ENCODE results near the gene SLC22A1.
"Not testable (repeated sequence)": the region's sequence is repeated elsewhere in the genome, so short reads cannot be mapped to it uniquely, and the experiment has no call there.

Gene SLC22A1

DNA sequence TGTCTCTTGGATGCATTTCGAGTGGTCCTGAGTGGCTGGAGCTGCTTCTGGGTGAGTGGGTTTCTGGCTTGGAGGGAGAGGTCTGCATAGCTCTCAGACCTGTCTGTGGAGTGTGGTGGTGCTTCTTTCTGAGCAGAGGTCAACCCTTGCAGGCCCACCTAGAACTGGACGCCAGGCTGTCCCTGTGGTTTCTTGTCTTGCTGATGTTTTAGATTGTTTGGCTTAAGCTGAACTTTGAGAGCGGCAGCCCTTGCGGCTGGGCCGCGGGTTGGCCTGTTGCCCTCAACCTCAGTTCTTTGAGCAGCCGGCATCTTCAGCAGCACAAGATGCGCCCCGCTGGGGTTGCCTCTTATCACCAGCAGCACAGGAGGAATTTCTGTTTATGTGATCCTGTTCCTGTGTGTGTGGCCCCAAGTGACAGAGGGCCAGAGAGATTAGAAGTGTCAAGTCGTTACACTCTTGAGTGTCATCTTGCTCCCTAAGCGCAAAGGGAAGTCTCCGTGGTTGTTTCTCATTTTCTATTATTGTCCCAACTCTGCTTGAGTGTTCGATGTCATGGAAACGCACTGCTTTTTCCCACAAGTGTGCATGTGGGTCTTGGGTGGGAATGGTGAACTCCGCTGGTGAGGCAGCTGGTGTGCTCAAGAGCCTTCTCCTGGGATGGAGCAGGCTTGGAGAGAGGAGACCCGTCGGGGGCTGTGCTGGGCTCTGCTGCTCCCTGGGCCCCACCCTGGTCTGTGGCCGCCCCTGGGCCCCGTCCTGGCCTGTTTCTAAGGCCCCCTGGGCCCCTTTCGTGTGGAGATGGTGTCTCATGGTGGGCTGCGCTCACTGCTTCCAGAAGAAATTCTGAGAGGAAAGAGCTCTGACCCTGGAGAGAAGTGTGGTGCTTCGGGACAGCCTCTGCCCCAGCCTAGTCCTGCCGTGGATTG, 20.1 kb upstream of the SLC22A1 start:
- peaks cover 65% of the 10 kb centered on the region for H3K36me3 Mint-ChIP-seq (ENCODE audit: insufficient read depth)

DNA sequence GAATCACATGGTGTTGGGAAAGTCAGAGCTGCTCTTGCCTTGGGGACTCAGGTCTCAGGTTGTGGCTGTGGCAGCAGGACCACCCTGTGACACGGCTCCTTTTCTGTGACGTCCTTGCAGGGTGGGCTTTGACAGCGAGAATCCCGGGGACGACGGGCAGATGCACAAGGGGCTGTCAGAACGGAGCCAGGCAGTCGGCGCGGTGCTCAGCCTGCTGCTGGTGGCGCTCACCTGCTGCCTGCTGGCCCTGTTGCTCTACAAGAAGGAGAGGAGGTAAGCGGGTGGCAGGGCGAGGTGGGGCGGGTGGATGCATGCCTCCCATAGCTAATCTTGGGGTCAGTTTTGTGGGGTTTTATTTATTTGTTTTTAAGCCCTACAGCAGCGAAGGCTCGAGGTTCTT, 19.2 kb upstream of the SLC22A1 start:
- DNase-seq (ENCODE audit: low spot score in 2 of 2) (no peak), ATAC-seq (replicated peaks; ENCODE audit: extremely low read depth, poor library complexity, severe bottlenecking) (no peak)
- no peak overlapping the region for H3K27ac Mint-ChIP-seq (ENCODE audit: low read depth)
- H3K4me1 Mint-ChIP-seq, result peaks cover 9% of the 10 kb centered on the region
- H3K27me3 Mint-ChIP-seq, result no peaks in the 10 kb centered on the region
- H3K4me3 Mint-ChIP-seq, result no peak overlapping the region
- peaks cover 68% of the 10 kb centered on the region for H3K36me3 Mint-ChIP-seq (ENCODE audit: insufficient read depth)
- H3K9me3 Mint-ChIP-seq, result no peaks in the 10 kb centered on the region

More for the DNA sequence above, 20.1 kb upstream of the SLC22A1 start:
- H3K4me1 Mint-ChIP-seq, result peaks cover 7% of the 10 kb centered on the region
- no peaks in the 10 kb centered on the region for H3K27me3 Mint-ChIP-seq
- no peak overlapping the region for H3K4me3 Mint-ChIP-seq
- ATAC-seq (replicated peaks; ENCODE audit: extremely low read depth, poor library complexity, severe bottlenecking) (no peak), DNase-seq (ENCODE audit: low spot score in 2 of 2) (no peak)
- no peaks in the 10 kb centered on the region for H3K9me3 Mint-ChIP-seq
- H3K27ac Mint-ChIP-seq (ENCODE audit: low read depth), result no peak overlapping the region

DNA sequence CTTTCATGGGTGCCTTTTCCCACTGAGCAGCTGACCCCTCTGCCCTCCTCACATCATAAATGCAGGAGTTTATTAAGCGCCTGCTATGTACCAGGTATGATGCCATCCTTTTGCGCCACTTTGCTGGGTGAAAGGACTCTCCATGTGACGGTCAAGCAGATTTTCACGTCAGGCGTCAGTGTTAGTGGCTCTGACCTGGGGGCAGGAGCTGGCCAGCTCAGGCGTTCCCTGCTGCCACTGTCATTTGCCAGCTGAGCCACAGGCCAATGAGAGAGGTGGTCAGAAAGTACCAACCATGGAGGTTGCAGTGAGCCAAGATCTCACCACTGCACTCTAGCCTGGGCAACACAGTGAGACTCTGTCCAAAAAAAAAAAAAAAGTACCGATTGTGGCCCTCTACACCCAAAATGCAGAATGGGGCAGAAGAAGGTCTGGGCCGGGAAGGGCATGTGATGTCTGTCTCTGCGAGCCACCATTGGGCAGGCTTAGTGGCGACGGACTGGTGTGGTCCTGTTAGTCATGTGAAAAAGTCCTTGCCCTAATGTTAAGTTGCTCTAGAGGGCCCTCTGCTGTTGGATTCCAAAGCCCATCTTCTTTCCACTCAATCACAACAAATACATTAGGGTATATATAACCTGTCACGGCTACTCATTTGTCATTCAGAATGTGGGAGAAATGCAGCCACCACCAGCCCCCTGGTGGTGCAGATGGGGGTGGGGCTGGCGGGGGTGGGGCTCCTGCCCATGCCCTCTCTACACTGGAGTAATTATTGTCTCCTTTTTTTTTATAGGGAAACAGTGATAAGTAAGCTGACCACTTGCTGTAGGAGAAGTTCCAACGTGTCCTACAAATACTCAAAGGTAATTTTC, 18.4 kb upstream of the SLC22A1 start:
- Mint-ChIP-seq H3K4me3 (no peak overlapping the region), H3K36me3 (ENCODE audit: insufficient read depth) (peaks cover 62% of the 10 kb centered on the region), H3K27me3 (no peaks in the 10 kb centered on the region), H3K27ac (ENCODE audit: low read depth) (no peak overlapping the region), H3K4me1 (peaks cover 16% of the 10 kb centered on the region), H3K9me3 (no peaks in the 10 kb centered on the region)
- no peak for ATAC-seq (replicated peaks; ENCODE audit: extremely low read depth, poor library complexity, severe bottlenecking)
- DNase-seq (ENCODE audit: low spot score in 2 of 2), result no peak

DNA sequence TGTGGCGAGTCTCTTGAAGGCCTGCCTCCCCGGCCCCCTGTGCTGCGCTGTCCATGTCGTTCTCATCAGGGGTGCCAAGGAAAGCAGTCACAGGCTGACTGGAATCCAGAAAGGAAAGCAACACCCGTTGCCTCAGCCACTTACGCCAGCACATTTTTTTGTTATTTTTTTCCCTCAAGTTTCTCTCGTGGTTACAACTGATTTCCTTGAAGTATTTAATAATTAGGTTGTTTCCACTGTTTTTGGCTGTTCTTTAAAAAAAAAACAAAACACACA, 17.9 kb upstream of the SLC22A1 start:
- Mint-ChIP-seq H3K36me3 (ENCODE audit: insufficient read depth) (peaks cover 57% of the 10 kb centered on the region), H3K4me1 (peaks cover 19% of the 10 kb centered on the region), H3K4me3 (no peak overlapping the region), H3K27ac (ENCODE audit: low read depth) (no peak overlapping the region), H3K9me3 (no peaks in the 10 kb centered on the region), H3K27me3 (no peaks in the 10 kb centered on the region)
- no peak for ATAC-seq (replicated peaks; ENCODE audit: extremely low read depth, poor library complexity, severe bottlenecking)
- no peak for DNase-seq (ENCODE audit: low spot score in 2 of 2)

DNA sequence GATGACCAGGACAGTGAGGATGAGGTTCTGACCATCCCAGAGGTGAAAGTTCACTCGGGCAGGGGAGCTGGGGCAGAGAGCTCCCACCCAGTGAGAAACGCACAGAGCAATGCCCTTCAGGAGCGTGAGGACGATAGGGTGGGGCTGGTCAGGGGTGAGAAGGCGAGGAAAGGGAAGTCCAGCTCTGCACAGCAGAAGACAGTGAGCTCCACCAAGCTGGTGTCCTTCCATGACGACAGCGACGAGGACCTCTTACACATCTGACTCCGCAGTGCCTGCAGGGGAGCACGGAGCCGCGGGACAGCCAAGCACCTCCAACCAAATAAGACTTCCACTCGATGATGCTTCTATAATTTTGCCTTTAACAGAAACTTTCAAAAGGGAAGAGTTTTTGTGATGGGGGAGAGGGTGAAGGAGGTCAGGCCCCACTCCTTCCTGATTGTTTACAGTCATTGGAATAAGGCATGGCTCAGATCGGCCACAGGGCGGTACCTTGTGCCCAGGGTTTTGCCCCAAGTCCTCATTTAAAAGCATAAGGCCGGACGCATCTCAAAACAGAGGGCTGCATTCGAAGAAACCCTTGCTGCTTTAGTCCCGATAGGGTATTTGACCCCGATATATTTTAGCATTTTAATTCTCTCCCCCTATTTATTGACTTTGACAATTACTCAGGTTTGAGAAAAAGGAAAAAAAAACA, 16.6 kb upstream of the SLC22A1 start:
- no peak for ATAC-seq (replicated peaks; ENCODE audit: extremely low read depth, poor library complexity, severe bottlenecking)
- H3K27ac Mint-ChIP-seq (ENCODE audit: low read depth), result no peak overlapping the region
- no peak overlapping the region for H3K4me3 Mint-ChIP-seq
- DNase-seq (ENCODE audit: low spot score in 2 of 2), result no peak
- peaks cover 56% of the 10 kb centered on the region for H3K36me3 Mint-ChIP-seq (ENCODE audit: insufficient read depth)
- no peaks in the 10 kb centered on the region for H3K27me3 Mint-ChIP-seq
- peaks cover 22% of the 10 kb centered on the region for H3K4me1 Mint-ChIP-seq
- H3K9me3 Mint-ChIP-seq, result no peaks in the 10 kb centered on the region

DNA sequence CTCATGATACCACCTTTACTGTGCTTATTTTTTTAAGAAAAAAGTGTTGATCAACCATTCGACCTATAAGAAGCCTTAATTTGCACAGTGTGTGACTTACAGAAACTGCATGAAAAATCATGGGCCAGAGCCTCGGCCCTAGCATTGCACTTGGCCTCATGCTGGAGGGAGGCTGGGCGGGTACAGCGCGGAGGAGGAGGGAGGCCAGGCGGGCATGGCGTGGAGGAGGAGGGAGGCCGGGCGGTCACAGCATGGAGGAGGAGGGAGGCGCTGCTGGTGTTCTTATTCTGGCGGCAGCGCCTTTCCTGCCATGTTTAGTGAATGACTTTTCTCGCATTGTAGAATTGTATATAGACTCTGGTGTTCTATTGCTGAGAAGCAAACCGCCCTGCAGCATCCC, 15.6 kb upstream of the SLC22A1 start:
- Mint-ChIP-seq H3K9me3 (no peaks in the 10 kb centered on the region), H3K36me3 (ENCODE audit: insufficient read depth) (peaks cover 55% of the 10 kb centered on the region)
- DNase-seq (ENCODE audit: low spot score in 2 of 2), result no peak

DNA sequence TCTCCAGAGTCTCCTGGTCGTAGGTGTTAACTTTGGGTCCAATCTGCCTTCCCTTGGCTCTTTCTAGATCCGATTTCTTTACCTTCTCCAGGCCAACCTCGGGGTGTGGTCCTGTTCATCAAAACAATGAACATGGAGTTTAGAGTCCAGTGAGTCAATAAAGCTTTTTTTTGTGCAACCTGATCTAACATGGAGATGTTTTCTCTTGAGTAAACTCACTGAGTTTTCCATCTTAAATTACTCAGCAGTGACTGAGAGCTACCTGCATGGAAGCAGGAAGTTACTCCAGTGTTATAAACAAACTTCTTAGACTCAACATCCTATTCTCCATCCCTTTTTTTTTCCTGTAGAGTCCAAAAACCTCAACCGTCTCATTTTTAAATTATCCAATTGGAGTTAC, 14.9 kb upstream of the SLC22A1 start:
- no peak for ATAC-seq (replicated peaks; ENCODE audit: extremely low read depth, poor library complexity, severe bottlenecking)
- no peak overlapping the region for H3K4me3 Mint-ChIP-seq

More for the DNA sequence above, 15.6 kb upstream of the SLC22A1 start:
- ATAC-seq (replicated peaks; ENCODE audit: extremely low read depth, poor library complexity, severe bottlenecking), result no peak
- Mint-ChIP-seq H3K4me3 (no peak overlapping the region), H3K27me3 (no peaks in the 10 kb centered on the region), H3K4me1 (peaks cover 27% of the 10 kb centered on the region), H3K27ac (ENCODE audit: low read depth) (no peak overlapping the region)

DNA sequence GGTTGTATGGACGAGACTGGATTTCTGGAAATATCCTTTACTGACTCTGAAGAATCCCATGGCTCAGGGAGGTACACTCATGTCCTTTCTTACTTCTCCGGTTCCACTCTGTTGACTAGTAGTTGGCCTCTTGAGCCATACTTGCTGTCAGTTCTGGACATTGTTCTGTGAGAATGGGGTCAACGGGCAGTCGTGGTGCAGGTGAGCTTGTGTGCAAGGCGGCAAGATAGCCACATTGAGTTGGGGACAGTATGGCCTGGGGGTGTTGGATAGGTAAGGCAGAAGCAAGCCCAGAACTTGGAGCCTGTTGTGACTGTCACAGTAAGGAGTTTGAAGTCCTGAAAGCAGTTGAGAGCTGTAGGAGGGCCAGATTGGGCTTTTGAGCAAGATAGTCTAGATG, 13.5 kb upstream of the SLC22A1 start:
- Mint-ChIP-seq H3K27ac (ENCODE audit: low read depth) (peak overlapping the region; percentile 77), H3K27me3 (no peaks in the 10 kb centered on the region), H3K4me1 (peaks cover 29% of the 10 kb centered on the region), H3K36me3 (ENCODE audit: insufficient read depth) (peaks cover 46% of the 10 kb centered on the region), H3K9me3 (no peaks in the 10 kb centered on the region), H3K4me3 (no peak overlapping the region)
- DNase-seq (ENCODE audit: low spot score in 2 of 2), result no peak
- ATAC-seq (replicated peaks; ENCODE audit: extremely low read depth, poor library complexity, severe bottlenecking), result no peak

More for the DNA sequence above, 14.9 kb upstream of the SLC22A1 start:
- no peaks in the 10 kb centered on the region for H3K27me3 Mint-ChIP-seq
- no peak for DNase-seq (ENCODE audit: low spot score in 2 of 2)
- peak overlapping the region; percentile 44 for H3K27ac Mint-ChIP-seq (ENCODE audit: low read depth)
- H3K4me1 Mint-ChIP-seq, result peaks cover 29% of the 10 kb centered on the region
- no peaks in the 10 kb centered on the region for H3K9me3 Mint-ChIP-seq
- peaks cover 53% of the 10 kb centered on the region for H3K36me3 Mint-ChIP-seq (ENCODE audit: insufficient read depth)

DNA sequence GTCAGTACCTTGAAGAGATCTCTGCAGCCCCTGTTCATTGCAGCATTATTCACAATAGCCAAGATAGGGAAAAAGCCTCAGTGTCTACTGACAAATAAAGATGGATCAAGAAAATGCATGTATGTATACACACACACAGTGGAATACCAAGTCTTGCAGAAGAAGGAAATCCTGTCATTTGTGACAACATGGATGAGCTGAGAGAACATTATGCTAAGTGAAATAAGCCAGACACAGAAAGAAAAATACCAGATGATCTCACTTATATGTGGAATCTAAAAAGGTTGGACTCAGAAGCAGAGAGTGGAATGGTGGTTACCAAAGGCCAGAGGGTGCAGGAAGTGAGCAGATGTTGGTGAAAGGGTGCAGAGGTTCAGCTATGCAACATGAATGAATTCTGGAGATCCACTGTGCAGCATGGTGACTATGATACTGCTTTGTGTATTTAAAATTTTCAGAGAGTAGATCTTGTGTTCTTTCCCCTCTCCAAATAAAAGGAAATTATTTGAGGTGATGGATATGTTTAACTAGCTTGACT, 11.0 kb upstream of the SLC22A1 start:
- no peaks in the 10 kb centered on the region for H3K9me3 Mint-ChIP-seq

DNA sequence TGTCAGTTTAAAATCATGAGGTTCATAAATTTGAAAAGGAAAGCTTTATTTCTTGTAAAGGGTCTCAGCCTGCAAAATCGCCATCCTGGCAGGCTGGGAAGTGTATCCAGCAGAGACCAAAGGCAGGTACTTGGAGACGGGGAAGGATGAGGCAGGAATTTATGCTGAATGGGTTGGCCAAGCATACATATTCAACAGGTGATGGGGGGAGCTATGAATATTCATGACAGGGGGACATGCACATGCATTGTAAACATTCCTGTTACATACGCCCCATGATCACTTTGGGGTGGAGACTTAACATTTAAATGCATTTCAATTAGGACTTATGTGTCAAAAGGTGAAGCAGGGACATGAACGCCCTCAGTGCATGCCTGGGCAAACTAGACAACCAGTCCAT, 9.8 kb upstream of the SLC22A1 start:
- Mint-ChIP-seq H3K4me3 (no peak overlapping the region), H3K9me3 (no peaks in the 10 kb centered on the region), H3K27me3 (no peaks in the 10 kb centered on the region), H3K36me3 (ENCODE audit: insufficient read depth) (peaks cover 15% of the 10 kb centered on the region), H3K4me1 (peaks cover 29% of the 10 kb centered on the region), H3K27ac (ENCODE audit: low read depth) (no peak overlapping the region)
- no peak for DNase-seq (ENCODE audit: low spot score in 2 of 2)
- no peak for ATAC-seq (replicated peaks; ENCODE audit: extremely low read depth, poor library complexity, severe bottlenecking)

More for the DNA sequence above, 11.0 kb upstream of the SLC22A1 start:
- Mint-ChIP-seq H3K4me1 (peaks cover 29% of the 10 kb centered on the region), H3K27ac (ENCODE audit: low read depth) (no peak overlapping the region), H3K27me3 (no peaks in the 10 kb centered on the region), H3K4me3 (no peak overlapping the region), H3K36me3 (ENCODE audit: insufficient read depth) (peaks cover 24% of the 10 kb centered on the region)
- no peak for ATAC-seq (replicated peaks; ENCODE audit: extremely low read depth, poor library complexity, severe bottlenecking)
- no peak for DNase-seq (ENCODE audit: low spot score in 2 of 2)

DNA sequence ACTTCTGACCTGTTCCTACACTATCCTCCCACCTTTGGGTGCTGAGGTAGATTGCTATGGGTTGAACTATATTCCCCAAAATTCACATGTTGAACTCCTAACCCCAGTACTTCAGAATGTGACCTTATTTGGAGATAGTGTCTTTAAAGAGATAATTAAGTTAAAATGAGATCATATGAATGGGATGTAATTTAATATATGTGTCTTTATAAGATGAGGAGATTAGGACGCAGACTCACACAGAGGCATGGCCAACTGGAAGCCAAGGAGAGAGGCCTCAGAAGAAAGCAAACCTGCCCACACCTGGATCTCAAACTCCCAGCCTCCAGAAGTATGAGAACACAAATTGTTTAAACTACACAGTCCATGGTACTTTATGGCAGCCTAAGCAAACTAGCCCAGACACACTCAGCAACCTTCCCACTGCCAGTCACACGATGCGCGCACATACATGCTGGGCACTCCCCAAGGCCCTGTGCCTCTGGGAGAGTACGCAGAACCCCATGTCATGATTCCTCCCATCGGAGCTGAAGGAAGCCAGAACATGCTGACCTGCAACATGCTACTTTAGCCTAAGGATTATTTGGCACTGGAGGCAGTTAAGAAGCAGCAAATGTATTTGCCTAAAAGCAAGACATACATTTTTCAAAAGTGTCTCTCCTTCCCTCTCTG, 8.9 kb upstream of the SLC22A1 start:
- Mint-ChIP-seq H3K27me3 (no peaks in the 10 kb centered on the region), H3K27ac (ENCODE audit: low read depth) (no peak overlapping the region), H3K9me3 (no peaks in the 10 kb centered on the region), H3K4me1 (peaks cover 24% of the 10 kb centered on the region), H3K4me3 (no peak overlapping the region), H3K36me3 (ENCODE audit: insufficient read depth) (peaks cover 9% of the 10 kb centered on the region)
- no peak for ATAC-seq (replicated peaks; ENCODE audit: extremely low read depth, poor library complexity, severe bottlenecking)
- no peak for DNase-seq (ENCODE audit: low spot score in 2 of 2)

DNA sequence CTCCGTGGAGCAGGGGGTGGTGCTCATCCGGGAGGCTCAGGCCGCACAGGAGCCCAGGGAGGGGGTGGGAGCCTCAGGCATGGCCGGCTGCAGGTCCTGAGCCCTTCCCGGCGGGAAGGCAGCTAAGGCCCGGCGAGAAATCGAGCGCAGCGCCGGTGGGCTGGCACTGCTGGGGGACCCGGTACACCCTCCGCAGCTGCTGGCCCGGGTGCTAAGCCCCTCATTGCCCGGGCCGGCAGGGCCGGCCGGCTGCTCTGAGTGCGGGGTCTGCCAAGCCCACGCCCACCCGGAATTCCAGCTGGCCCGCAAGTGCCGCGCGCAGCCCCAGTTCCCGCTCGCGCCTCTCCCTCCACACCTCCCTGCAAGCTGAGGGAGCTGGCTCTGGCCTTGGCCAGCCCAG, 7.1 kb upstream of the SLC22A1 start:
- H3K27ac Mint-ChIP-seq (ENCODE audit: low read depth); H3K27me3 Mint-ChIP-seq; ATAC-seq (replicated peaks; ENCODE audit: extremely low read depth, poor library complexity, severe bottlenecking); H3K36me3 Mint-ChIP-seq (ENCODE audit: insufficient read depth); H3K4me3 Mint-ChIP-seq; H3K9me3 Mint-ChIP-seq; DNase-seq (ENCODE audit: low spot score in 2 of 2): not testable (repeated sequence)
- H3K4me1 Mint-ChIP-seq, result peaks cover 13% of the 10 kb centered on the region

Data from central memory CD8-positive, alpha-beta T cell (primary cell).